ENCODE results near the gene KIRREL3.

GRCh38 chr11:126965331-126965730 lies 35.2 kb downstream of the KIRREL3 start:
- TF ChIP-seq, protein P1, sequence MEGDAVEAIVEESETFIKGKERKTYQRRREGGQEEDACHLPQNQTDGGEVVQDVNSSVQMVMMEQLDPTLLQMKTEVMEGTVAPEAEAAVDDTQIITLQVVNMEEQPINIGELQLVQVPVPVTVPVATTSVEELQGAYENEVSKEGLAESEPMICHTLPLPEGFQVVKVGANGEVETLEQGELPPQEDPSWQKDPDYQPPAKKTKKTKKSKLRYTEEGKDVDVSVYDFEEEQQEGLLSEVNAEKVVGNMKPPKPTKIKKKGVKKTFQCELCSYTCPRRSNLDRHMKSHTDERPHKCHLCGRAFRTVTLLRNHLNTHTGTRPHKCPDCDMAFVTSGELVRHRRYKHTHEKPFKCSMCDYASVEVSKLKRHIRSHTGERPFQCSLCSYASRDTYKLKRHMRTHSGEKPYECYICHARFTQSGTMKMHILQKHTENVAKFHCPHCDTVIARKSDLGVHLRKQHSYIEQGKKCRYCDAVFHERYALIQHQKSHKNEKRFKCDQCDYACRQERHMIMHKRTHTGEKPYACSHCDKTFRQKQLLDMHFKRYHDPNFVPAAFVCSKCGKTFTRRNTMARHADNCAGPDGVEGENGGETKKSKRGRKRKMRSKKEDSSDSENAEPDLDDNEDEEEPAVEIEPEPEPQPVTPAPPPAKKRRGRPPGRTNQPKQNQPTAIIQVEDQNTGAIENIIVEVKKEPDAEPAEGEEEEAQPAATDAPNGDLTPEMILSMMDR (IDR thresholded peaks at IDR 0.05), result no peak
- no peak for TF ChIP-seq PBX3 (IDR thresholded peaks at IDR 0.05)
- TF ChIP-seq RAD21 (conservative IDR thresholded peaks at IDR 0.05 in 1 of 2, IDR thresholded peaks at IDR 0.05 in 1 of 2), result no peak
- no peak for TF ChIP-seq FOSB (CRISPR knock-in tag; IDR thresholded peaks at IDR 0.05)
- TF ChIP-seq CBX8 (IDR thresholded peaks at IDR 0.05), result no peak
- TF ChIP-seq POLR2AphosphoS2 (conservative IDR thresholded peaks at IDR 0.05; ENCODE audit: low read length), result no peak
- no peak for TF ChIP-seq MAFK (IDR thresholded peaks at IDR 0.05; ENCODE audit: partially characterized antibody)
- TF ChIP-seq, protein P2, sequence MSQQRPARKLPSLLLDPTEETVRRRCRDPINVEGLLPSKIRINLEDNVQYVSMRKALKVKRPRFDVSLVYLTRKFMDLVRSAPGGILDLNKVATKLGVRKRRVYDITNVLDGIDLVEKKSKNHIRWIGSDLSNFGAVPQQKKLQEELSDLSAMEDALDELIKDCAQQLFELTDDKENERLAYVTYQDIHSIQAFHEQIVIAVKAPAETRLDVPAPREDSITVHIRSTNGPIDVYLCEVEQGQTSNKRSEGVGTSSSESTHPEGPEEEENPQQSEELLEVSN (IDR thresholded peaks at IDR 0.05; ENCODE audit: borderline replicate concordance, low read depth), result no peak
- TF ChIP-seq HDAC2 (IDR thresholded peaks at IDR 0.05), result no peak
- TF ChIP-seq EP300 (IDR thresholded peaks at IDR 0.05), result no peak
- TF ChIP-seq ZFP36 (IDR thresholded peaks at IDR 0.05; ENCODE audit: borderline replicate concordance, partially characterized antibody), result no peak

Measured in A549 (cell line).